ENCODE results near the gene GP9.

GRCh38 chr3:129033151-129033550 lies 27.4 kb upstream of the GP9 start:
- TF ChIP-seq CTCF (conservative IDR thresholded peaks at IDR 0.05; ENCODE audit: low read length) (no peak), EZH2phosphoT487 (IDR thresholded peaks at IDR 0.05; ENCODE audit: borderline replicate concordance) (no peak)

Data from Loucy (cell line).